Activated CD4-positive, alpha-beta T cell treated with anti-CD3 and anti-CD28 coated beads for 36 hours (primary cell): ENCODE data around the gene ADAM15. TPM values are rescaled to one million over a fixed set of nuclear protein-coding genes. Genes with fewer than 3 reads are reported as not detected.

Experiments
- ATAC-seq: fragments of 200-7000 bp; cut with Tn5 transposase; one replicate; pipeline ENCODE4 v1.10.0; 2021; ENCODE audit warnings: mild to moderate bottlenecking, moderate library complexity
- CTCF ChIA-PET: fragments of 350-600 bp; sonication (Branson Sonifier 250); formaldehyde crosslinking; loops from one replicate; lab custom pipeline; 2021; ENCODE audit warnings: antibody characterized with exemption; lab: Charles Lee
- POLR2A ChIA-PET: fragments of 350-600 bp; sonication (Branson Sonifier 250); formaldehyde crosslinking; loops from one replicate; lab custom pipeline; 2021; ENCODE audit warnings: antibody characterized with exemption, inconsistent platforms; lab: Charles Lee
- DNase-seq: peaks from one replicate; pipeline ENCODE4 v3.0.0-alpha.2; 2020
- H3K27ac Mint-ChIP-seq: one replicate; pipeline ENCODE4 v1.8.0; 2021; ENCODE audit warnings: mixed read lengths
- H3K27me3 Mint-ChIP-seq: one replicate; pipeline ENCODE4 v1.8.0; 2021; ENCODE audit warnings: mixed read lengths
- H3K36me3 Mint-ChIP-seq: one replicate; pipeline ENCODE4 v1.8.0; 2021; ENCODE audit warnings: low read depth, mixed read lengths
- H3K4me1 Mint-ChIP-seq: one replicate; pipeline ENCODE4 v1.8.0; 2021; ENCODE audit warnings: mixed read lengths
- H3K4me3 Mint-ChIP-seq: one replicate; pipeline ENCODE4 v1.8.0; 2021; ENCODE audit warnings: mild to moderate bottlenecking, moderate library complexity, mixed read lengths
- H3K9me3 Mint-ChIP-seq: one replicate; pipeline ENCODE4 v1.8.0; 2021; ENCODE audit warnings: low read depth, mixed read lengths
- intact Hi-C, 2 experiments: fragments of 100-400 bp; cut with DNase I in 1 of 2; cut with micrococcal nuclease in 1 of 2; formaldehyde crosslinking; loops; one replicate each; pipeline versions ENCODE4 v1.14.2 to v1.15.1; 2022 to 2024; cut with DNase I, micrococcal nuclease
- total RNA-seq, 2 experiments: library from RNA; stranded (reverse); gene quantifications; one replicate each; pipeline ENCODE4 v1.2.3, GENCODE V29; 2021

ADAM15 gene
- total RNA-seq, 2 experiments from 2014 or later, result 42.4 to 48.8 TPM

- Mint-ChIP-seq H3K9me3 (no peaks in the 10 kb centered on the region), H3K27ac (no peak overlapping the region), H3K4me1 (no peaks in the 10 kb centered on the region), H3K4me3 (no peak overlapping the region), H3K27me3 (no peaks in the 10 kb centered on the region), H3K36me3 (no peaks in the 10 kb centered on the region)
- ChIA-PET CTCF (no interaction called here), POLR2A (no interaction called here)
- DNase-seq (no peak), ATAC-seq (no peak)
- intact Hi-C loops, result no loop called here
Observed at GRCh38 chr1:155103325-155103724, 52.2 kb downstream of the ADAM15 start.

GRCh38 chr1:155104605-155105534 is 53.8 kb downstream of the ADAM15 start:
- CTCF ChIA-PET, result interaction anchor here (0.7 to 1.4 kb wide), 3 partner anchors 13 to 81 kb away, joined by 3 to 4 read pairs (median 3); partner anchors contain the start of gene KRTCAP2
- POLR2A ChIA-PET, result no interaction called here
- no peak for ATAC-seq
- no peaks in the 10 kb centered on the region for H3K4me1 Mint-ChIP-seq
- no peak for DNase-seq
- intact Hi-C loops, result no loop called here
- H3K27me3 Mint-ChIP-seq, result no peaks in the 10 kb centered on the region
- no peak overlapping the region for H3K4me3 Mint-ChIP-seq
- H3K27ac Mint-ChIP-seq, result no peak overlapping the region
- no peaks in the 10 kb centered on the region for H3K36me3 Mint-ChIP-seq
- H3K9me3 Mint-ChIP-seq, result no peaks in the 10 kb centered on the region

DNA sequence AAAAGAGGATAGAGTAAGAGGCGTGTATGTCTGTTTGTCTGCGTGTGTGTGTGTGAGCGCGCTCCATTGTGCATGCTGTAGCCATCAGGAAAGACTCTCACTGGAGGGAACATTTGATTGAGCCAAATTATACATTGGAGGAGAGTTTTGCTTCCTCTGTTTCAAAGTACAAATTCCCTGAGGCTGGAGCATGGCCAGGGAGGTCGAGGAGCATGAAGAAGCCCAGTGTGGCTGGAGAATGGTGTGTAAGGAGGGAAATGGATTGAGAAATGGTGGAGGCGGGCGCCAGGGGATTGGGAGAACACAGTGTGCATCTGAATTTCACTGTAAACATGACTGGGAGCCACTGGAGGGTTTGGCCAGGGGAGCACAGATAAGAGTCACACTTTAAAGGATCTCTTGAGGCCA is 54.5 kb downstream of the ADAM15 start:
- H3K27me3 Mint-ChIP-seq, result no peaks in the 10 kb centered on the region
- no peaks in the 10 kb centered on the region for H3K4me1 Mint-ChIP-seq
- POLR2A ChIA-PET, result no interaction called here
- DNase-seq (no peak), ATAC-seq (no peak)
- CTCF ChIA-PET, result interaction anchor here (0.6 to 1.7 kb wide), 3 partner anchors 9 to 714 kb away, joined by 3 read pairs; no protein-coding TSS in a partner anchor
- intact Hi-C loops, result no loop called here
- no peak overlapping the region for H3K27ac Mint-ChIP-seq
- H3K36me3 Mint-ChIP-seq, result no peaks in the 10 kb centered on the region
- H3K9me3 Mint-ChIP-seq, result no peaks in the 10 kb centered on the region
- H3K4me3 Mint-ChIP-seq, result no peak overlapping the region

DNA sequence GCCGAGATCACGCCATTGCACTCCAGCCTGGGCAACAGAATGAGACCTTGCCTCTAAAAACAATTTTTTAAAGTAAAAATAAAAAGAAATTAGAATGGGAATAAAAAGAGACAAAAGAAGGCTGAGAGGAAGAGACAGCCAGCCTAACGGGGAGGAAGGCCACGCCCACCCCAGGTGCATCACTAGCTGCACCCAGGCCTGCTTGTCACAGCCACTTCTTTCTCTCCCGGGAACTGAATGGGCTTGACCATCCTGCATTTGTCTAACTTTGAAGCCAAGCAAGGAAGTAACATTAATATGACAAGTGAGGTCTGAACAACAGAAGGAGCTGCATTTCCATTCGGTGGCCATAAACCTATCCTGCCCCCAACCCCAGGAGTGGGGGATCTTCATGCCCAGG is 55.7 kb downstream of the ADAM15 start:
- no peaks in the 10 kb centered on the region for H3K27me3 Mint-ChIP-seq
- DNase-seq, result no peak
- intact Hi-C loops, result no loop called here
- H3K4me1 Mint-ChIP-seq, result no peaks in the 10 kb centered on the region
- no peaks in the 10 kb centered on the region for H3K36me3 Mint-ChIP-seq
- no peak overlapping the region for H3K27ac Mint-ChIP-seq
- H3K9me3 Mint-ChIP-seq, result no peaks in the 10 kb centered on the region
- CTCF ChIA-PET, result interaction anchor here (0.9 to 1.9 kb wide), 6 partner anchors 9 to 87 kb away, joined by 3 to 5 read pairs (median 4); partner anchors contain the start of gene KRTCAP2
- no peak for ATAC-seq
- POLR2A ChIA-PET, result interaction anchor here (0.7 kb wide), 1 partner anchor 50 kb away, joined by 3 read pairs; no protein-coding TSS in a partner anchor
- no peak overlapping the region for H3K4me3 Mint-ChIP-seq

DNA sequence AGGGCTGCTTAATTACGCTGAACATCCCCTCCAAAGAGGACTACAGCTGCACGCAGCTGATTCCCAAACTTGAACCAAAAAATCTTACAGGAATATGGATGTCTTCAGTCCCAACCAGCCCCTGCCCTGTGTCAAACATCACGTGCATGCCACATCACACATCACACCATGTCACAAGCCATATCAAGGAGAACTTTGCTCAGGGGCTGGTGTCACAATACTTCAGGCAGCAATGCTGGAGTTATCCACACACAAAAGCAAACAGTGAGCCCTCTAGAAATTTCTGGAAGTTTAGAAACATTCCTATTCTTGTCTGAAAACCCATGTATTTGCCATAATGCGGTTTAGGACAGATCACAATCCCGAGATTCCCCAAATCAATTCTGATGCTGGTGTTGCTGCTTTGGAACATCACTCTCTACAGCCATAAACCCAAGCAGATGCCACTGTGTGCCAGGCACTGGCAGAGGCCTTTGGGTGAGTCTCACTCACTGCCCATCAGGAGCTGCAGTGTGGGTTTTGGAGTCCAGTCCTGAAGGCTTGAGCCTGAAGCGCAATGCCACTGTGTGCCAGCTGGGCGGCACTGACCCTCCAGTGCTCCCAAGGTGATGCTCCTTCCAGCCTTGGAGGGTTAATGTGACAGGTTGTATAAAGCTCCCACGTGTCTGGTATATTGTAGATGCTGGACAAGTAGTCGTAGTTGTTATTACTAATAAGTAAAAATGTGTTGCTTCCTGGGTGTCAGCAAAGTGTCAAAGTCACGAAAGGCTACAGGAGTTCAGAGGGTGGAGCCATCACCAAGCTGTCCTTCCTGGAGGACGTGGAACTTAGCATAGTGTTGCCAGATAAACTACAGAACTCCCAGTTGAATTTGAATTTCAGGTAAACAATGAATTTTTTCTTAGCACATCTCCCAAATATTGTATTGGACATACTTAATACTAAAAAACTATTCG is 56.5 kb downstream of the ADAM15 start:
- Mint-ChIP-seq H3K27ac (no peak overlapping the region), H3K27me3 (no peaks in the 10 kb centered on the region), H3K9me3 (no peaks in the 10 kb centered on the region), H3K36me3 (no peaks in the 10 kb centered on the region), H3K4me3 (no peak overlapping the region), H3K4me1 (no peaks in the 10 kb centered on the region)
- no peak for DNase-seq
- ChIA-PET POLR2A (no interaction called here), CTCF (interaction anchor here (1.0 to 1.9 kb wide), 5 partner anchors 10 to 86 kb away, joined by 3 to 5 read pairs (median 4); no protein-coding TSS in a partner anchor)
- intact Hi-C loops, result no loop called here
- no peak for ATAC-seq

GRCh38 chr1:155108296-155108695 is 57.2 kb downstream of the ADAM15 start:
- no peaks in the 10 kb centered on the region for H3K27me3 Mint-ChIP-seq
- H3K27ac Mint-ChIP-seq, result no peak overlapping the region
- ChIA-PET CTCF (interaction anchor here (1.9 kb wide), 1 partner anchor 59 kb away, joined by 5 read pairs; no protein-coding TSS in a partner anchor), POLR2A (no interaction called here)
- H3K4me1 Mint-ChIP-seq, result no peaks in the 10 kb centered on the region
- no peaks in the 10 kb centered on the region for H3K36me3 Mint-ChIP-seq
- ATAC-seq, result no peak
- no peak for DNase-seq
- no peak overlapping the region for H3K4me3 Mint-ChIP-seq
- H3K9me3 Mint-ChIP-seq, result no peaks in the 10 kb centered on the region
- intact Hi-C loops, result no loop called here

- ATAC-seq (no peak), DNase-seq (no peak)
- H3K27me3 Mint-ChIP-seq, result no peaks in the 10 kb centered on the region
- no peak overlapping the region for H3K4me3 Mint-ChIP-seq
- ChIA-PET POLR2A (no interaction called here), CTCF (no interaction called here)
- H3K36me3 Mint-ChIP-seq, result no peaks in the 10 kb centered on the region
- no peaks in the 10 kb centered on the region for H3K9me3 Mint-ChIP-seq
- no peak overlapping the region for H3K27ac Mint-ChIP-seq
- no peaks in the 10 kb centered on the region for H3K4me1 Mint-ChIP-seq
- intact Hi-C loops, result no loop called here
Observed at GRCh38 chr1:155110381-155110780, 59.3 kb downstream of the ADAM15 start.

DNA sequence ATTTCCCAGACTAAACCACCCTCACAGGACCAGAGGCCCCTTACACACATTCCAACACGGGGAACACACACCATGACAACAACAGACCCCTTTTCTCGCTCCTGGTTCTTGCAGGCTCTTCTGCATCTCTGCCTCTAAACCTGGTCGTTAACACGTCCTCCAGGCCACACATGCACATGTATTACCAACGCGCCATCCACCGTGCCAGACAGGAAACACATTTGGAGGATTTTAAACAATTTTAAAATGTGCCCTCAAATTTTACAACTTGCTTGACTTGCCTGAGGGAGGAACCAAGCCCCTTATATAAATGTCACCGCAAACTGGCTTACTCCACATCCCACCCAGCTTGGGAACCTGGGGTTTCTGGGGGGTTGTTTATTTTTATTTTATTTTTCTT is 59.7 kb downstream of the ADAM15 start:
- ChIA-PET CTCF (no interaction called here), POLR2A (no interaction called here)
- Mint-ChIP-seq H3K36me3 (no peaks in the 10 kb centered on the region), H3K4me1 (no peaks in the 10 kb centered on the region), H3K9me3 (no peaks in the 10 kb centered on the region), H3K27ac (no peak overlapping the region), H3K27me3 (no peaks in the 10 kb centered on the region), H3K4me3 (no peak overlapping the region)
- no peak for ATAC-seq
- no peak for DNase-seq
- intact Hi-C loops, result no loop called here

Other genes with a start within 250 kb of the ADAM15 start
- under 1 TPM; 0.18 to 0.25 TPM for gene KCNN3, start 181.0 kb upstream of the ADAM15 start, total RNA-seq
- gene PMVK, start 114.6 kb upstream of the ADAM15 start, total RNA-seq, result 10 to 100 TPM; 17.0 to 36.9 TPM
- gene PBXIP1, start 95.2 kb upstream of the ADAM15 start, total RNA-seq, result 10 to 100 TPM; 22.6 to 28.1 TPM
- gene PYGO2, start 89.5 kb upstream of the ADAM15 start, total RNA-seq, result 10 to 100 TPM; 24.5 to 25.6 TPM
- gene SHC1, start 80.6 kb upstream of the ADAM15 start, total RNA-seq, result 10 to 100 TPM; 45.9 to 65.7 TPM
- gene CKS1B, start 76.6 kb upstream of the ADAM15 start, total RNA-seq, result 100 to 1,000 TPM; 190 to 196 TPM
- gene FLAD1, start 68.0 kb upstream of the ADAM15 start, total RNA-seq, result 10 to 100 TPM; 38.0 to 42.4 TPM
- gene LENEP, start 57.7 kb upstream of the ADAM15 start, total RNA-seq, result under 1 TPM; 0.79 to 0.80 TPM
- gene ZBTB7B, start 48.5 kb upstream of the ADAM15 start, total RNA-seq, result 100 to 1,000 TPM in 1 of 2 experiments, 10 to 100 TPM in 1; 94.0 to 105 TPM
- gene DCST2, start 17.5 kb upstream of the ADAM15 start, total RNA-seq, result under 1 TPM; 0.46 to 0.67 TPM
- not detected for gene DCST1, start 17.5 kb upstream of the ADAM15 start, total RNA-seq
- gene EFNA4, start 12.4 kb downstream of the ADAM15 start, total RNA-seq, result 1 to 10 TPM; 6.3 to 6.5 TPM
- gene EFNA3, start 27.5 kb downstream of the ADAM15 start, total RNA-seq, result 1 to 10 TPM; 5.1 to 6.9 TPM
- gene EFNA1, start 76.6 kb downstream of the ADAM15 start, total RNA-seq, result 1 to 10 TPM in 1 of 2 experiments, under 1 TPM in 1; 0.82 to 1.1 TPM
- gene SLC50A1, start 84.5 kb downstream of the ADAM15 start, total RNA-seq, result 10 to 100 TPM; 50.2 to 58.0 TPM
- 10 to 100 TPM; 29.8 to 34.3 TPM for gene DPM3, start 89.2 kb downstream of the ADAM15 start, total RNA-seq
- gene KRTCAP2, start 122.0 kb downstream of the ADAM15 start, total RNA-seq, result 100 to 1,000 TPM; 125 to 300 TPM
- 1 to 10 TPM; 6.3 to 6.9 TPM for gene TRIM46, start 122.5 kb downstream of the ADAM15 start, total RNA-seq
- 10 to 100 TPM; 12.8 to 13.7 TPM for gene THBS3, start 156.6 kb downstream of the ADAM15 start, total RNA-seq
- gene MTX1, start 157.4 kb downstream of the ADAM15 start, total RNA-seq, result 10 to 100 TPM; 52.8 to 52.9 TPM
- gene ENTREP3, start 204.2 kb downstream of the ADAM15 start, total RNA-seq, result 10 to 100 TPM; 29.7 to 34.8 TPM
- 10 to 100 TPM; 82.0 to 95.5 TPM for gene SCAMP3, start 211.0 kb downstream of the ADAM15 start, total RNA-seq
- 10 to 100 TPM; 81.4 to 86.6 TPM for gene CLK2, start 222.2 kb downstream of the ADAM15 start, total RNA-seq
- 1 to 10 TPM; 1.9 to 2.3 TPM for gene HCN3, start 226.1 kb downstream of the ADAM15 start, total RNA-seq